HG03039 (cell line): ENCODE results near the gene SIRT6.
"Not testable (repeated sequence)": the region's sequence is repeated elsewhere in the genome, so short reads cannot be mapped to it uniquely, and the experiment has no call there.

ENCODE experiments used
- ATAC-seq: cut with Tn5 transposase; IDR thresholded peaks from one replicate; pipeline ENCODE4 v1.9.1; 2021; ENCODE audit warnings: mild to moderate bottlenecking, moderate library complexity; ENCODE audit not compliant: unreplicated experiment

Gene SIRT6

GRCh38 chr19:4175669-4175931 lies 6.8 kb downstream of the SIRT6 start:
- ATAC-seq, result no peak

- no peak for ATAC-seq
These were observed 7.3 kb downstream of the SIRT6 start for GRCh38 chr19:4174895-4175668.

DNA sequence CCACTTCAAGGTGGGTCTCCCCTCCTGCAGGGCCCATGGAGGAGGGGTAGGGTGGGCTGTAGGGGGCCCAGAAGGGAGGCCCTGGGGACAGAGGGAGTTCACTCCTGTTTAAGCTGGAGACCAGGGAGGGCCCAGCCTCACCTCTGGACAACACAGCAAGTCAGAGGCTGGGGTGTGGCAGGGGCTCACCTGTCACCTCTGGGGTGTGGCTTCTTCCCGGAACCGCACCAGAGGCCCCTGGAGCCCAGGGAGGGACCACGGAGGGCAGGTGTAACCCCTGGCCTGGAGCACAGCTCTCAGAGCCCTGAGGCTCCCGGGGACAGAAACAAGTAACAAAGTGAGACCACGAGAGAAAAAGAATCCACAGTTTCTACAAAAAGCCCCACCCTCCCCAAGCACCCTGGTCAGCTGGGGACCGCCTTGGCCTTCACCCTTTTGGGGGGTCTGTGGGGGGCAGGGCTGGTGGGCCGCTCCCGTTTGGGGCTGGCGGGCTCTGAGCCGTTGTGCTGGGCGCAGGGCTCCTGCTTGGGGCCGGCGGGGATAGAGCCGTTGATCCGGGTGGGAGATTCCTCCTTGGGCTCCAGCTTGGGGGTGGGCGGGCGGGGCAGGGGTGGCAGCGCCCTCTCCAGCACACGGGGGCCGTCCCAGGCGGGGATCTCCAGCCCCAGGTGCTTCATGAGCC lies 8.0 kb downstream of the SIRT6 start:
- ATAC-seq, result no peak

DNA sequence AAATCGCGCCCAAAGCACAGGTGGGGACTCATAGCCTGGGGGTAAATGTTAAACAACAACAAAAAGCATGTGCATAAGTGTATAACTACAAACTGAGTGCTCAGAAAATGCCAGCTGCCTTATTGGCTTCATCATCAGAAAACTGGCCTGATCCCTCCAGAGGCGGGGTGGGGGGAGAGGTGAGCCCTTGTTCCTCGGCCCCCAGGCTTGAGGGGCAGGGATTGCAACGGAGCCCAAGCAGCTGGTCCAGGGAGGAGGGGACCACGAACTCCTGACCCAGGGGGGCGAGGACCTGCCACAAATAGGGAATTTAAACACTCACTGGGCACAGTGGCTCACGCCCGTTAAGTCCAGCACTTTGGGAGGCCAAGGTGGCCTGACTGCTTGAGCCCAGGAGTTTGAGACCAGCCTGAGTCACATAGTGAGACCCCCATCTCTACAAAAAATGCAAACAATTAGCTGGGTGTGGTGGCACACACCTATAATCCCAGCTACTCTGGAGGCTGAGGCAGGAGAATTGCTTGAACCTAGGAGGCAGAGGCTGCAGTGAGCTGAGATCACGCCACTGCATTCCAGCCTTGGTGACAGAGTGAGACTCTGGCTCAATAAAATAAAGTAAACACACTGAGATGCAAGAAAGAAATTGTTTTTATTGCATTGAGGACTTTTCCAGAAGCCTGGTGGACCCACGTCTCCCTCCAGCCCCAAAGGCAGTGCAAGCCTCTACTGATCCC lies 8.7 kb downstream of the SIRT6 start:
- ATAC-seq, result no peak

DNA sequence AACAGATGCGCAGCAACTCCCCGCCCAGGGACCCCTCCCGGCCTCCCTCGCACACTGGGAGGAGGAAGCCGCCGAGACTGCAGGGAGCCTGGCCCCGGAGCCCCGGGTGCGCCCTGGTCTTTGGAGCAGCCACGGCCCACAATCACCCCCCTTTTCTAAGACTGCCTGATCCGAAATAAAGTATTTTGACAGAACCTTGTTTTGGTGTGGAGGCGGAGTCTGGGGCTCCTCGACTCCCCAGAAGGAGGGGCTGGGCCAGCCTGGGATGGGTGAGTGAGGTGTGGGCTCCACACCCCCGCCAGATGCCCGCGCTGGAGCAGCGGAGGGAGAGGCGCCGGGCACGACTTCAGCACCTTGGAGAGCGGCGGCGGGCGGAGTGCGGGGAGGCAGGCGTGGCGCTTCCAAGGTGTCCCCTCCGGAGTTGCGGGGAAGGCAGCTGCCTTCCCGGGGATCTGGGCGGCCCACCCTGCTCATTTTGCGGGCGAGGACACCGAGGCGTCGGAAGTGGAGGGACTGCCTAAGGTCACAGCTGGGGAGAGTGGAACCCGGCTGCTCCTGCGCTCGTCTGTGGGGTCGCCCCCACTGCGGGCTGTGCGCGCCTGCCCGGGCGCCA lies 9.4 kb downstream of the SIRT6 start:
- no peak for ATAC-seq

DNA sequence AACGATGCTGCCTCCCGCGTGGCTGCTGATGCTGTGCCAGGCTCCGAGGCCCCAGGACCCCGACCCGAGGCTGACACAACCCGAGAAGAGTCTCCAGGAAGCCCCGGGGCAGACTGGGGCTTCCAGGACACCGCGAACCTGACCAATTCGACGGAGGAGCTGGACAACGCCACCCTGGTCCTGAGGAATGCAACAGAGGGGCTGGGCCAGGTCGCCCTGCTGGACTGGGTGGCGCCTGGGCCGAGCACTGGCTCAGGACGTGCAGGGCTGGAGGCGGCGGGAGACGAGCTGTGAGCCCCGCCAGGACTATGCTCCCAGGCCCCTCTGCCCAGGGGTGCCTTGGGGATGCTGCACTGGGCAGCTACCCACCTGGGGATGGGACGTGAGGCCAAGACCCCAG lies 10.7 kb downstream of the SIRT6 start:
- no peak for ATAC-seq

DNA sequence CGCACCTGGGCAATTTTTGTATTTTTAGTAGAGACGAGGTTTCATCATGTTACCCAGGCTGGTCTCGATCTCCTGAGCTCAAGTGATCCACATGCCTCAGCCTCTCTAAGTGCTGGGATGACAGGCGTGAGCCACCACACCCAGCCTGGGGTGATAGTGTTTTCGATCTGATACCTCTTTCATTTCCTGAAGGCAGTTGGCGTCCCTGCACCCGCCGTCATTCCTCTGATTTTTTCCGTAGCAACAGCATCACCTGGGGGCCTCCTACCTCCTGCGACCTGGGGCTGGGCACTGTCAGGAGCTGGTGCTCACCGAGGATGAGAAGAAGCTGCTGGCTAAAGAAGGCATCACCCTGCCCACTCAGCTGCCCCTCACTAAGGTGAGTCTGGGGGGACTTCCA lies 18.1 kb downstream of the SIRT6 start:
- no peak for ATAC-seq

- no peak for ATAC-seq
These were observed 20.8 kb downstream of the SIRT6 start for GRCh38 chr19:4161415-4162077.

GRCh38 chr19:4157971-4158370 lies 24.4 kb downstream of the SIRT6 start:
- not testable (repeated sequence) for ATAC-seq

- ATAC-seq, result no peak
These were observed 25.2 kb downstream of the SIRT6 start for GRCh38 chr19:4157164-4157563.

- no peak for ATAC-seq
These were observed 27.6 kb downstream of the SIRT6 start for GRCh38 chr19:4154571-4155312.

DNA sequence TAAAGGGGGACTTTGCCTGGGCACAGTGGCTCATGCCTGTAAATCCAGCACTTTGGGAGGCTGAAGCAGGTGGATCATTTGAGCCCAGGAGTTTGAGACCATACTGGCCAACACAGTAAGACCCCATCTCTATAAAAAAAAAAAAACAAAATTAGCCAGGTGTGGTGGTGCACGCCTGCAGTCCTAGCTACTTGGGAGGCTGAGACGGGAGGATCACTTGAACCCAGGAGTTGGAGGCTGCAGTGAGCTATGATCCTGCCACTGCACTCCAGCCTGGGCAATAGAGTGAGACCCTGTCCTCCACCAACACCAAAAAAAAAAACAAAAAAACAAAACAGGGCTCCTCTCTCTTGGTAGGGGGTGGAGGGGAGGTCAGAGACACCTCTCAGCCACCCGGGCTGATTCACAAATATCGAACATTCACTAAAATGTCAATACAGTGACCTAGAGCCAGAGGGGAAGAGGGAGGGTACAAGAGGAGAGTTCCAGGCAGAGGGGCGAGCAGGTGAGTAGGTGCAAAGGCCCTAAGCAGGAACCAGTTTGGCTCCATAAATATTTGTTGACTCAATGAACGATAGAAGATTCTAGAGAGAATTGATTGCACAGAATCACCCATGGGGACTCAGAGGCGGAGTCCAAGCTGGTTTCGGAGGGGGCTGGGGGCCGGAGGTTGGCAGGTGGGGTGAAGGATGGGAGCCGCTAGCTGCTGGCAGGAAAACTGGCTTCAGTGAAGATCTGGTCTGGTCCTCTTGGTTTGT lies 29.9 kb downstream of the SIRT6 start:
- no peak for ATAC-seq

GRCh38 chr19:4151623-4152022 lies 30.7 kb downstream of the SIRT6 start:
- ATAC-seq, result no peak

- ATAC-seq, result no peak
These were observed 32.7 kb downstream of the SIRT6 start for GRCh38 chr19:4149518-4150288.

DNA sequence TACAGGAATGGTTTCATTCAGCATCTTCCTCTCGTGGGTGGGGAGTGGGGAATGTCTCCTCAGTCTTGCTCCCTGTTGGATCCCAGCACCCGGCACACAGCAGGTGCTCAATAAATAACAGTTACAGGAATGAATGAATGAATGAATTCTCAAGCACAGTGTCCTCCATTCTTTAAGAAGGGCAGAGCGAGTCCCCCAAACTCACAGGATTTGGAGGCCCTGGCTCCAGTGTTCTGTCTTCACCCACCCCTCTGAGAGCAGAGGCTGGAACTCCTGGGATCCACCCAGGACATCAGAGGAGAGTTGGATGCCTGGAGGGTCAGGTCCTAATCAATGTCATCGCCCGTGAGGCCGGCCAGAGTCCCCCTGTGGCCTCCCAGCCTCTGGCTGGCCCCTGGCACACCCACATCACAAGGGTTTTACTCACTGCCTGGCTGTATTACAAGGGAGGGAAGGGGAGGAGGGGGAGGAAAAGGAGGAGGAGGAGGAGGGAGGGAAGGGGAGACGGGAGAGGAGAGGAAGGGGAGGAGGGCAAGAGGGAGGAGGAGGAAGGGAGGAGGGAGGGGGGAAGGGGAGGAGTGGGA lies 37.6 kb downstream of the SIRT6 start:
- ATAC-seq, result no peak

DNA sequence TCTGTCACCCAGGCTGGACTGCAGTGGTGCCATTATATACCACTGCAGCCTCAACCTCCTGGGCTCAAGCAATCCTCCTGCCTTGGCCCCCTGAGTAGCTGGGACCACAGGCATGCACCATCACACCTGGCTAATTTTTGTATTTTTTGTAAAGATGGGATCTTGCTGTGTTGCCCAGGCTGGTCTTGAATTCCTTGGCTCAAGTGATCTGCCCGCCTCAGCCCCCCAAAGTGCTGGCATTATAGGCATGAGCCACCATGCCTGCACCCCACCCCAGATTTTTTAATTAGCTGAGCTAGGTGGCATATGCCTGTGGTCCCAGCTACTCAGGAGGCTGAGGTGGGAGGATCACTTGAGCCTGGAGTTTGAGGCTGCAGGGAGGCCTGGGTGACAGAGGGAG lies 39.4 kb downstream of the SIRT6 start:
- not testable (repeated sequence) for ATAC-seq

DNA sequence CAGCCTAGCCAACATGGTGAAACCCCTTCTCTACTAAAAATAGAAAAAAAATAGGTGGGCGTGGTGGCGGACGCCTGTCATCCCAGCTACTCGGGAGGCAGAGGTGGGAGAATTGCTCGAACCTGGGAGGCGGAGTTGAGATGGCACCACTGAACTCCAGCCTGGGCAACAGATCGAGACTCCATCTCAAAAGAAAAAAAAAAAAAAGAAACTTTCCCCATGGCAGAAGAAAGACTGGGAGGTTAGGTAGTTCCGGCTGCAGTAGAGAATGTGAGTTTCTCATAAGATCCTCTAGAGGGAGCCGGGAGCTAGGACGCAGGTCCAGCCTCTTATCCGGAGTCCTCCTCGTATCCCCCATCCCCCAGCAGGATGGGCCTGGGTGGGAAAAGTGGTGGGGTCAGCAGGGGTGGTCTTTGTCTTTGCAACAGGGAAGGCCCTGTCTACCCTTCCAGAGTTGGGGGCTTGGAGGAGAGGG lies 42.1 kb downstream of the SIRT6 start:
- ATAC-seq, result no peak

- ATAC-seq, result no peak
These were observed 42.6 kb downstream of the SIRT6 start for GRCh38 chr19:4139614-4140236.
